HepG2 (cell line): ENCODE data around the gene CEACAM3. TPM values are rescaled to one million over a fixed set of nuclear protein-coding genes. Genes with fewer than 3 reads are reported as not detected.
A peak's percentile ranks its signal among the peaks of the same experiment; 100 is the strongest.

Experiments used
- ATRX ChIP-seq: sonication (generic); formaldehyde crosslinking; IDR thresholded peaks from 2 replicates; pipeline ENCODE4 v1.4.0; 2020; ENCODE audit warnings: missing genetic modification reagents, borderline replicate concordance
- FOXJ3 ChIP-seq: sonication (generic); formaldehyde crosslinking; IDR thresholded peaks from 2 replicates; pipeline ENCODE4 v1.4.0; 2020; ENCODE audit warnings: missing genetic modification reagents, mild to moderate bottlenecking, borderline replicate concordance
- IKZF1 ChIP-seq: fragments of 450-650 bp; IDR thresholded peaks from 2 replicates; pipeline ENCODE4 v1.7.1; 2016
- KDM5B ChIP-seq: sonication (generic); formaldehyde crosslinking; IDR thresholded peaks from 2 replicates; pipeline ENCODE4 v1.4.0; 2020; ENCODE audit warnings: missing genetic modification reagents, mild to moderate bottlenecking, borderline replicate concordance
- MAFG ChIP-seq: sonication (generic); formaldehyde crosslinking; IDR thresholded peaks from 2 replicates; pipeline ENCODE4 v1.5.1; 2020; ENCODE audit warnings: mild to moderate bottlenecking, missing genetic modification reagents
- MED8 ChIP-seq: sonication (generic); formaldehyde crosslinking; IDR thresholded peaks from 2 replicates; pipeline ENCODE4 v1.8.1; 2023; ENCODE audit warnings: mild to moderate bottlenecking, missing genetic modification reagents; ENCODE audit not compliant: insufficient replicate concordance
- MYC ChIP-seq: sonication (generic); formaldehyde crosslinking; IDR thresholded peaks from 2 replicates; pipeline ENCODE4 v1.9.0; 2021; ENCODE audit warnings: missing genetic modification reagents, borderline replicate concordance
- PRMT3 ChIP-seq: sonication (generic); formaldehyde crosslinking; IDR thresholded peaks from 2 replicates; pipeline ENCODE4 v1.8.1; 2022; ENCODE audit warnings: low read depth, mild to moderate bottlenecking, moderate library complexity, missing genetic modification reagents, borderline replicate concordance
- RCOR2 ChIP-seq: IDR thresholded peaks from 2 replicates; pipeline ENCODE4 v1.6.1; 2016; ENCODE audit warnings: missing biosample characterization, missing genetic modification reagents
- SIX1 ChIP-seq: sonication (generic); formaldehyde crosslinking; IDR thresholded peaks from 2 replicates; pipeline ENCODE4 v1.4.0; 2020; ENCODE audit warnings: missing genetic modification reagents, borderline replicate concordance
- SNAPC2 ChIP-seq: sonication (generic); formaldehyde crosslinking; IDR thresholded peaks from 2 replicates; pipeline ENCODE4 v1.8.1; 2022; ENCODE audit warnings: mild to moderate bottlenecking, missing genetic modification reagents
- TARDBP ChIP-seq: sonication (generic); formaldehyde crosslinking; IDR thresholded peaks from 2 replicates; pipeline ENCODE4 v1.8.0; 2022; ENCODE audit warnings: mild to moderate bottlenecking, missing genetic modification reagents
- XBP1 ChIP-seq: sonication (generic); formaldehyde crosslinking; IDR thresholded peaks from 2 replicates; pipeline ENCODE4 v1.5.0; 2020; ENCODE audit warnings: missing genetic modification reagents
- YY1 ChIP-seq: IDR thresholded peaks from 2 replicates; pipeline ENCODE4 v1.6.1; 2011; ENCODE audit warnings: low read length, low read depth, moderate library complexity, mild to moderate bottlenecking; ENCODE audit not compliant: insufficient read depth, insufficient replicate concordance
- ZFP82 ChIP-seq: sonication (generic); formaldehyde crosslinking; IDR thresholded peaks from 2 replicates; pipeline ENCODE4 v1.5.1; 2020; ENCODE audit warnings: mild to moderate bottlenecking, missing genetic modification reagents, borderline replicate concordance
- ZIK1 ChIP-seq: sonication (generic); formaldehyde crosslinking; IDR thresholded peaks from 2 replicates; pipeline ENCODE4 v1.5.0; 2020; ENCODE audit warnings: mild to moderate bottlenecking, low read depth, missing genetic modification reagents, borderline replicate concordance
- ZMYM2 ChIP-seq: sonication (generic); formaldehyde crosslinking; IDR thresholded peaks from 2 replicates; pipeline ENCODE4 v1.8.0; 2022; ENCODE audit warnings: mild to moderate bottlenecking, missing genetic modification reagents
- ZNF20 ChIP-seq: sonication (generic); formaldehyde crosslinking; IDR thresholded peaks from 2 replicates; pipeline ENCODE4 v1.4.0; 2020; ENCODE audit warnings: mild to moderate bottlenecking, moderate library complexity, missing genetic modification reagents
- ZNF235 ChIP-seq: sonication (generic); formaldehyde crosslinking; IDR thresholded peaks from 2 replicates; pipeline ENCODE4 v1.8.1; 2023; ENCODE audit warnings: mild to moderate bottlenecking, missing genetic modification reagents, borderline replicate concordance
- ZNF296 ChIP-seq: sonication (generic); formaldehyde crosslinking; conservative IDR thresholded peaks from 2 replicates; pipeline ENCODE4 v1.5.0; 2020; ENCODE audit warnings: mild to moderate bottlenecking, missing genetic modification reagents
- ZNF326 ChIP-seq: sonication (generic); formaldehyde crosslinking; IDR thresholded peaks from 2 replicates; pipeline ENCODE4 v1.4.0; 2020; ENCODE audit warnings: missing genetic modification reagents, borderline replicate concordance
- ZNF546 ChIP-seq: sonication (generic); formaldehyde crosslinking; conservative IDR thresholded peaks from 2 replicates; pipeline ENCODE4 v1.8.1; 2023; ENCODE audit warnings: mild to moderate bottlenecking, missing genetic modification reagents
- ZNF557 ChIP-seq: sonication (generic); formaldehyde crosslinking; IDR thresholded peaks from 2 replicates; pipeline ENCODE4 v1.4.0; 2020; ENCODE audit warnings: missing genetic modification reagents
- ZNF644 ChIP-seq: IDR thresholded peaks from 2 replicates; pipeline ENCODE4 v1.6.1; 2016; ENCODE audit warnings: low read depth
- polyA plus RNA-seq, 8 experiments: library from polyadenylated mRNA; depleted of rRNA in 3 of 8; stranded (reverse) in 7 of 8; unstranded in 1 of 8; fragments of >200 nt; fragmentation: Illumina TruSeq in 4 of 8; extraction: Trizol in 4 of 8; gene quantifications; 2 replicates each; pipeline versions ENCODE4 v1.2.1 to v1.2.3, GENCODE V29; 2011 to 2016; ENCODE audit warnings: low read depth in 4 of 8, missing spikeins in 1 of 8, mixed read lengths in 1 of 8; ENCODE audit not compliant: insufficient read depth in 1 of 8
- total RNA-seq, 5 experiments: library from RNA; depleted of rRNA; stranded (reverse); fragments of >200 nt; fragmentation: Illumina TruSeq; extraction: Trizol; gene quantifications; 2 replicates each; pipeline ENCODE4 v1.2.3, GENCODE V29; 2016; ENCODE audit warnings: low read depth in 1 of 5
- TF ChIP-seq, protein P1 (sequence below): sonication (generic); formaldehyde crosslinking; IDR thresholded peaks from 2 replicates; pipeline ENCODE4 v1.5.1; 2020; ENCODE audit warnings: missing genetic modification reagents, mild to moderate bottlenecking, borderline replicate concordance
- TF ChIP-seq, protein P2 (sequence below): sonication (generic); formaldehyde crosslinking; IDR thresholded peaks from 2 replicates; pipeline ENCODE4 v1.8.0; 2022; ENCODE audit warnings: mild to moderate bottlenecking, missing genetic modification reagents, moderate library complexity
- TF ChIP-seq, protein P3 (sequence below): sonication (generic); formaldehyde crosslinking; IDR thresholded peaks from 2 replicates; pipeline ENCODE4 v1.4.0; 2020; ENCODE audit warnings: missing genetic modification reagents

Gene CEACAM3
- total and polyA plus RNA-seq, 2 of the 13 experiments (the other 11 are each of a cell fraction or from before 2014, with no cell fraction given), result not detected

DNA sequence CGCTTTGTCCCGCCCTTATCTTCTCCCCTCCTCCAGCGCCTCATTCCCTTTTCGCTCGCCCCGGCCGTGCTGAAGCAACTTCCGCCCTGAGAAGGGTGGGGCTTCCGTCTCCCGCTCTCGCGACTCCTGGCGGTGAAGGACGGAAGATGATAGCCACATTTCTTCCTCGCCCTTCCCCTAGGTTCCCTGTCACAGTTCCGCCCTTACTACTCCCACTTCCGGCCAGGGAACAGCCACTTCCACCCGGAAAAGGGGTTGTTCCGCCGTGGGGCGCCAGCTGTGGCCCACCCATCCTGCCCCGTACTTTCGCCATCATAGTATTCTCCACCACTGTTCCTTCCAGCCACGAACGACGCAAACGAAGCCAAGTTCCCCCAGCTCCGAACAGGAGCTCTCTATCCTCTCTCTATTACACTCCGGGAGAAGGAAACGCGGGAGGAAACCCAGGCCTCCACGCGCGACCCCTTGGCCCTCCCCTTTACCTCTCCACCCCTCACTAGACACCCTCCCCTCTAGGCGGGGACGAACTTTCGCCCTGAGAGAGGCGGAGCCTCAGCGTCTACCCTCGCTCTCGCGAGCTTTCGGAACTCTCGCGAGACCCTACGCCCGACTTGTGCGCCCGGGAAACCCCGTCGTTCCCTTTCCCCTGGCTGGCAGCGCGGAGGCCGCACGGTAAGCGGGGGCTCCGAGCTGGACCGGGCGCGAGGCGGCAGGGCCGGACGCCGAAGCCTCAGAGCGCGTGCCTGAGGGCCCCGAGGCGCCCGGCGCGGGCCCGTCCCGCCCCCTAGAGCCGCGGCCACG, 63.4 kb downstream of the CEACAM3 start, which contains the start of gene RPS19 (continued):
- TF ChIP-seq, protein P1, sequence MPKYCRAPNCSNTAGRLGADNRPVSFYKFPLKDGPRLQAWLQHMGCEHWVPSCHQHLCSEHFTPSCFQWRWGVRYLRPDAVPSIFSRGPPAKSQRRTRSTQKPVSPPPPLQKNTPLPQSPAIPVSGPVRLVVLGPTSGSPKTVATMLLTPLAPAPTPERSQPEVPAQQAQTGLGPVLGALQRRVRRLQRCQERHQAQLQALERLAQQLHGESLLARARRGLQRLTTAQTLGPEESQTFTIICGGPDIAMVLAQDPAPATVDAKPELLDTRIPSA, result no peak
- TF ChIP-seq, protein P2, sequence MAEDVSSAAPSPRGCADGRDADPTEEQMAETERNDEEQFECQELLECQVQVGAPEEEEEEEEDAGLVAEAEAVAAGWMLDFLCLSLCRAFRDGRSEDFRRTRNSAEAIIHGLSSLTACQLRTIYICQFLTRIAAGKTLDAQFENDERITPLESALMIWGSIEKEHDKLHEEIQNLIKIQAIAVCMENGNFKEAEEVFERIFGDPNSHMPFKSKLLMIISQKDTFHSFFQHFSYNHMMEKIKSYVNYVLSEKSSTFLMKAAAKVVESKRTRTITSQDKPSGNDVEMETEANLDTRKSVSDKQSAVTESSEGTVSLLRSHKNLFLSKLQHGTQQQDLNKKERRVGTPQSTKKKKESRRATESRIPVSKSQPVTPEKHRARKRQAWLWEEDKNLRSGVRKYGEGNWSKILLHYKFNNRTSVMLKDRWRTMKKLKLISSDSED (CRISPR knock-in tag), result no peak
- TF ChIP-seq ZMYM2 (peak; percentile 81; the same call in 1 of the 2 replicates), MYC (CRISPR knock-in tag) (peak; percentile 94), SIX1 (CRISPR knock-in tag) (0 out of 2 replicates have a peak, but pooled peaks have one; percentile 8), PRMT3 (CRISPR knock-in tag) (no peak), ATRX (CRISPR knock-in tag) (no peak), ZNF326 (CRISPR knock-in tag) (no peak), MAFG (no peak), IKZF1 (no peak), ZNF557 (CRISPR knock-in tag) (no peak), ZNF546 (CRISPR knock-in tag) (peak; percentile 84), SNAPC2 (CRISPR knock-in tag) (peak; percentile 89; the same call in 1 of the 2 replicates), RCOR2 (peak; percentile 37; the same call in 1 of the 2 replicates), XBP1 (0 out of 2 replicates have a peak, but pooled peaks have one; percentile 39), TARDBP (CRISPR knock-in tag) (peak; percentile 77; the same call in 1 of the 2 replicates), FOXJ3 (CRISPR knock-in tag) (no peak), ZNF296 (CRISPR knock-in tag) (no peak), KDM5B (CRISPR knock-in tag) (peak; percentile 80; the same call in 1 of the 2 replicates), ZIK1 (CRISPR knock-in tag) (no peak), YY1 (peak; percentile 72), ZFP82 (no peak; the same call in 1 of the 2 replicates), ZNF644 (CRISPR knock-in tag) (no peak), ZNF235 (CRISPR knock-in tag) (no peak), ZNF20 (CRISPR knock-in tag) (no peak; the same call in 1 of the 2 replicates), MED8 (CRISPR knock-in tag) (peak; percentile 48)
- TF ChIP-seq, protein P3, sequence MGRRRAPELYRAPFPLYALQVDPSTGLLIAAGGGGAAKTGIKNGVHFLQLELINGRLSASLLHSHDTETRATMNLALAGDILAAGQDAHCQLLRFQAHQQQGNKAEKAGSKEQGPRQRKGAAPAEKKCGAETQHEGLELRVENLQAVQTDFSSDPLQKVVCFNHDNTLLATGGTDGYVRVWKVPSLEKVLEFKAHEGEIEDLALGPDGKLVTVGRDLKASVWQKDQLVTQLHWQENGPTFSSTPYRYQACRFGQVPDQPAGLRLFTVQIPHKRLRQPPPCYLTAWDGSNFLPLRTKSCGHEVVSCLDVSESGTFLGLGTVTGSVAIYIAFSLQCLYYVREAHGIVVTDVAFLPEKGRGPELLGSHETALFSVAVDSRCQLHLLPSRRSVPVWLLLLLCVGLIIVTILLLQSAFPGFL, result no peak
